SU-DHL-6 (cell line): ENCODE results near the gene KLF15.

Source experiments
- H2AFZ ChIP-seq: fragments of 200-600 bp; sonication (generic); 2 replicates; pipeline ENCODE4 v1.6.1; 2014; ENCODE audit warnings: low read depth, mild to moderate bottlenecking, moderate library complexity, mixed read lengths, antibody characterized with exemption, low read length; ENCODE audit not compliant: severe bottlenecking
- H3F3A ChIP-seq: fragments of 200-600 bp; shearing (Covaris generic); 2 replicates; pipeline ENCODE4 v1.6.0; 2016; ENCODE audit warnings: antibody characterized with exemption, mild to moderate bottlenecking; ENCODE audit not compliant: insufficient read depth
- H3K27ac ChIP-seq: fragments of 200-600 bp; sonication (generic); 2 replicates; pipeline ENCODE4 v1.5.1; 2016; ENCODE audit warnings: low read depth, mild to moderate bottlenecking, low read length, moderate library complexity, mixed read lengths
- H3K27me3 ChIP-seq: fragments of 200-600 bp; sonication (generic), shearing (Covaris generic); 2 replicates; pipeline ENCODE4 v1.6.0; 2014; ENCODE audit warnings: mild to moderate bottlenecking, low read length
- H3K36me3 ChIP-seq: fragments of 200-600 bp; sonication (generic); 2 replicates; pipeline ENCODE4 v1.6.1; 2014; ENCODE audit warnings: mild to moderate bottlenecking, low read length, mixed read lengths
- H3K4me2 ChIP-seq: fragments of 300-600, 200-600 bp; shearing (Covaris generic), sonication (generic); 2 replicates; pipeline ENCODE4 v1.6.0; 2014; ENCODE audit warnings: low read length, low read depth, mild to moderate bottlenecking; ENCODE audit not compliant: poor library complexity, severe bottlenecking
- H3K4me3 ChIP-seq: fragments of 200-600 bp; sonication (generic); 2 replicates; pipeline ENCODE4 v1.5.1; 2014; ENCODE audit warnings: antibody characterized with exemption, low read length, mild to moderate bottlenecking, mixed read lengths; ENCODE audit not compliant: insufficient read depth, poor library complexity, severe bottlenecking
- H3K79me2 ChIP-seq: fragments of 200-600 bp; sonication (generic); 2 replicates; pipeline ENCODE4 v1.6.1; 2014; ENCODE audit warnings: mild to moderate bottlenecking, low read length, moderate library complexity; ENCODE audit not compliant: insufficient read depth
- H3K9ac ChIP-seq: fragments of 200-600 bp; sonication (generic); 2 replicates; pipeline ENCODE4 v1.7.0; 2014; ENCODE audit warnings: mild to moderate bottlenecking, low read length
- H3K9me2 ChIP-seq: fragments of 200-600 bp; sonication (generic); replicated peaks from 2 replicates; pipeline ENCODE4 v1.6.1; 2014; ENCODE audit warnings: low read length; ENCODE audit not compliant: insufficient read depth
- H3K9me3 ChIP-seq: fragments of 200-600 bp; sonication (generic); 2 replicates; pipeline ENCODE4 v1.6.1; 2014; ENCODE audit warnings: low read length, mixed read lengths; ENCODE audit not compliant: insufficient read depth
- H4K20me1 ChIP-seq: fragments of 200-600 bp; sonication (generic); 2 replicates; pipeline ENCODE4 v1.6.1; 2014; ENCODE audit warnings: low read depth, mild to moderate bottlenecking, antibody characterized with exemption, low read length, moderate library complexity, mixed read lengths
- CTCF ChIP-seq: fragments of 200-600 bp; sonication (generic); IDR thresholded peaks from one replicate; pipeline ENCODE4 v1.5.1; 2017; ENCODE audit warnings: antibody characterized with exemption, mild to moderate bottlenecking, low read length, moderate library complexity; ENCODE audit not compliant: insufficient read depth, poor library complexity, severe bottlenecking
- EZH2phosphoT487 ChIP-seq: fragments of 200-600 bp; sonication (generic), shearing (Covaris generic); conservative IDR thresholded peaks from 2 replicates; pipeline ENCODE4 v1.6.1; 2018; ENCODE audit warnings: mild to moderate bottlenecking, antibody characterized with exemption, low read length, moderate library complexity, mixed read lengths

KLF15 gene

GRCh38 chr3:126389112-126389793, 32.0 kb upstream of the KLF15 start:
- H3K27me3 ChIP-seq, result no peaks in the 10 kb centered on the region
- H3K9me2 ChIP-seq, result no peaks in the 10 kb centered on the region
- no peaks in the 10 kb centered on the region for H3K36me3 ChIP-seq
- no peaks in the 10 kb centered on the region for H4K20me1 ChIP-seq
- TF ChIP-seq CTCF, result no peak
- no peak for TF ChIP-seq EZH2phosphoT487
- H3K4me2 ChIP-seq, result no peak overlapping the region
- no peak overlapping the region for H3K9ac ChIP-seq
- H3F3A ChIP-seq, result no peaks in the 10 kb centered on the region
- H3K9me3 ChIP-seq, result no peaks in the 10 kb centered on the region
- H3K27ac ChIP-seq, result no peak overlapping the region
- no peaks in the 10 kb centered on the region for H3K79me2 ChIP-seq
- H2AFZ ChIP-seq, result no peak overlapping the region
- no peak overlapping the region for H3K4me3 ChIP-seq

DNA sequence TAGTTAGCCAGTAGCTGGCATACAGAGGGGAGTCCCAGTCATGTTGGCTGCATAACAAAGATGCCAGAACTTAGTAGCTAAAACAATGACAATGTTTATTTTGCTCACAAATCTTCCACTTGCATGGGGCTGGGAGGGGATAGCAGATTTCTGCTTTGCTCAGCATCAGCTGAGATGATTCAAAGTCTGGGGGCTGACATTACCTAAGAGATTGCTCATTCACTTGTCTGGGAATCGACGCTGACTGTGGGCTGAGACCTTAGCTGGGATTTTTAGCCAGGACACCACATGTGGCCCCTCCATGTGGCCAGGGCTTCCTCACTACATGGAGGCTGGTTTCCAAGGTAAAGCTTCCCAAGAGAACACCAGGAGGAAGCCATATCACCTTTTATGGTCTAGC, 24.8 kb upstream of the KLF15 start:
- Histone ChIP-seq H3K79me2 (no peaks in the 10 kb centered on the region), H3K9me3 (no peaks in the 10 kb centered on the region), H2AFZ (no peak overlapping the region), H3K27ac (no peak overlapping the region), H3K9me2 (no peaks in the 10 kb centered on the region), H3K9ac (no peak overlapping the region), H3K4me3 (no peak overlapping the region), H3K27me3 (no peaks in the 10 kb centered on the region), H3K36me3 (no peaks in the 10 kb centered on the region), H3K4me2 (no peak overlapping the region), H3F3A (no peaks in the 10 kb centered on the region), H4K20me1 (no peaks in the 10 kb centered on the region)
- TF ChIP-seq EZH2phosphoT487 (no peak), CTCF (no peak)

DNA sequence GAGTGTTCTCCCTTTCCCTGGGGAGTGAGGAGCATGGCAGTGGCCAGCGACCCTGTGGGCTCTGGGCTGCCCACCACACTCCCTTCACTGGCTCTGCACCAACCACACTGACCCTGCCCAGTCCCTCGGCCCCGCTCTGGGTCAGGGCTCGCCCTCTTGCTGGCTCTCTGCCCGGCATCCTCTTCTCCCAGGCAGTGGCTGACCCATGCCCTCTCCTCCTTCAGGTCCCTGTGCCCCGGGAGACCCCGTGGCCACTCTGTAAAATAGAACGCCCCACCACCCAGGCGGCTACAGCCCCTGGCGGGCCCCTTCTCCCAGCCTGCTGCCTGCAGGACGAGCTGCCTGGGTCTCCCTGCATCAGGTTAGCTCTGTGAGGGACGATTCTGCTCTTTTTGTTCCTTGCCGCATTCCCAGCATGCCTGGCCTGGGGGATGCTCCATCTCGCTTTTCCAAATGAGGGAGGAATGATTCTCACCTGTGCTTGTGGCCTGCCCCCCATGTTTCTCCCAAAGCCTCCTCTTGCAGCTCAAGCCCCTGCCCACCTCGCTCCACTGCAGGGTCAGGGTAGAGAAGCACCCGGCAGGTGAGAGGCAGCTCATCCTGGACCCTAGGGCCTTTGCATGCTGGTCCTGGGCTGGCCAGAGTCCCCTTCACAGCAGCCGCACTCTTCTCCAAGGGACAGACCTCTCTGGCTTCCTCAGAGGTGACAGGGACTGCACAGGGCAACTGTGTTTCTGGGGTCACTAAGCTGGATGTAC, 23.0 kb upstream of the KLF15 start:
- no peak overlapping the region for H3K4me2 ChIP-seq
- no peaks in the 10 kb centered on the region for H3K9me2 ChIP-seq
- no peak overlapping the region for H3K4me3 ChIP-seq
- H2AFZ ChIP-seq, result no peak overlapping the region
- H3K9ac ChIP-seq, result no peak overlapping the region
- TF ChIP-seq CTCF, result no peak
- no peak for TF ChIP-seq EZH2phosphoT487
- H3F3A ChIP-seq, result no peaks in the 10 kb centered on the region
- no peaks in the 10 kb centered on the region for H4K20me1 ChIP-seq
- H3K27ac ChIP-seq, result no peak overlapping the region
- H3K27me3 ChIP-seq, result no peaks in the 10 kb centered on the region
- H3K9me3 ChIP-seq, result no peaks in the 10 kb centered on the region
- no peaks in the 10 kb centered on the region for H3K36me3 ChIP-seq
- no peaks in the 10 kb centered on the region for H3K79me2 ChIP-seq
